Adrenal gland (tissue), 5 donors: ENCODE measurements around the gene BFSP1.

Source experiments
- POLR2A ChIP-seq, 2 donors: fragments of 450-650 bp; IDR thresholded peaks; one replicate each; pipeline ENCODE4 v1.6.1; 2017; ENCODE audit warnings: antibody characterized with exemption in 2 of 2, mild to moderate bottlenecking in 2 of 2, moderate library complexity in 1 of 2
- TF ChIP-seq, protein P1 (sequence below), 6 experiments: fragments of 450-650 bp in 4 of 6; fragments of 200-600 bp in 2 of 6; sonication (generic) in 1 of 6; IDR thresholded peaks; 1 replicate in 5 of 6; 2 replicates in 1 of 6; pipeline versions ENCODE4 v1.5.1 to v1.8.0; 2016 to 2021; ENCODE audit warnings: antibody characterized with exemption in 6 of 6, mild to moderate bottlenecking in 2 of 6, moderate library complexity in 1 of 6
- donor health status: DM: no; HTN: no; CAD: no.

GRCh38 chr20:17453592-17453991 lies 77.6 kb downstream of the BFSP1 start:
- TF ChIP-seq, protein P1, sequence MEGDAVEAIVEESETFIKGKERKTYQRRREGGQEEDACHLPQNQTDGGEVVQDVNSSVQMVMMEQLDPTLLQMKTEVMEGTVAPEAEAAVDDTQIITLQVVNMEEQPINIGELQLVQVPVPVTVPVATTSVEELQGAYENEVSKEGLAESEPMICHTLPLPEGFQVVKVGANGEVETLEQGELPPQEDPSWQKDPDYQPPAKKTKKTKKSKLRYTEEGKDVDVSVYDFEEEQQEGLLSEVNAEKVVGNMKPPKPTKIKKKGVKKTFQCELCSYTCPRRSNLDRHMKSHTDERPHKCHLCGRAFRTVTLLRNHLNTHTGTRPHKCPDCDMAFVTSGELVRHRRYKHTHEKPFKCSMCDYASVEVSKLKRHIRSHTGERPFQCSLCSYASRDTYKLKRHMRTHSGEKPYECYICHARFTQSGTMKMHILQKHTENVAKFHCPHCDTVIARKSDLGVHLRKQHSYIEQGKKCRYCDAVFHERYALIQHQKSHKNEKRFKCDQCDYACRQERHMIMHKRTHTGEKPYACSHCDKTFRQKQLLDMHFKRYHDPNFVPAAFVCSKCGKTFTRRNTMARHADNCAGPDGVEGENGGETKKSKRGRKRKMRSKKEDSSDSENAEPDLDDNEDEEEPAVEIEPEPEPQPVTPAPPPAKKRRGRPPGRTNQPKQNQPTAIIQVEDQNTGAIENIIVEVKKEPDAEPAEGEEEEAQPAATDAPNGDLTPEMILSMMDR (IDR thresholded peaks at IDR 0.05), result no peak
- TF ChIP-seq POLR2A (IDR thresholded peaks at IDR 0.05), result no peak
